GM19043 (cell line): ENCODE data around the gene IL1R2.

Source experiments
- ATAC-seq: cut with Tn5 transposase; IDR thresholded peaks from one replicate; pipeline ENCODE4 v1.9.1; 2021; ENCODE audit warnings: low read depth; ENCODE audit not compliant: unreplicated experiment

IL1R2 gene

DNA sequence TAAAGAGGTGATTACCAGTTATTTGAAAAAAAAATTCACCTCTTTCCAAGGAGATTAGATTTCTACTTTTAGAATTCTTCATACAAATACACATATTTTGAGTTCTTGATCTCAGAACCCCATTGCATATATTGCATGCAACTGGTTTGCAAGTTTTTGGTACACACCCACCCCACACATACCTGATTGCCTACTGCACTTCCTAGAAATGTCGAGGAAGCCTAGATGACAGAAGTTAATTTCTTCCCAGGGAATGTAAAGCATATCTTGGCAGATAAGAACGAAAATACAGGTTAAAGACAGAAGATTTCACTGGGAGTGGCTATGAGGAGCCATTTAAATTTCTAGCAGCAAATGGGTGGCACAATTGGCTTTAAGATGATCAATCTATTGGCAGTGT, 83.7 kb downstream of the IL1R2 start:
- ATAC-seq, result no peak

GRCh38 chr2:102076512-102076911, 84.8 kb downstream of the IL1R2 start:
- ATAC-seq, result no peak
